Muscle layer of duodenum (tissue), 2 donors: ENCODE measurements around the gene UGT1A4.

ENCODE experiments used
- H3K27ac ChIP-seq: one replicate; pipeline ENCODE4 v1.7.0; 2013; ENCODE audit warnings: mild to moderate bottlenecking, low read length
- H3K27me3 ChIP-seq: one replicate; pipeline ENCODE4 v1.7.0; 2013; ENCODE audit warnings: low read depth, mild to moderate bottlenecking, control low read depth, low read length
- H3K36me3 ChIP-seq, 2 donors: one replicate each; pipeline ENCODE4 v1.7.0; 2013; ENCODE audit warnings: low read length in 2 of 2, control low read depth in 1 of 2, mild to moderate bottlenecking in 1 of 2; ENCODE audit not compliant: insufficient read depth in 2 of 2, control insufficient read depth in 1 of 2
- H3K4me1 ChIP-seq, 2 donors: one replicate each; pipeline ENCODE4 v1.7.0; 2013; ENCODE audit warnings: low read length in 2 of 2, mild to moderate bottlenecking in 2 of 2, control low read depth in 1 of 2, moderate library complexity in 1 of 2; ENCODE audit not compliant: insufficient read depth in 2 of 2, control insufficient read depth in 1 of 2
- H3K4me3 ChIP-seq, 2 donors: one replicate each; pipeline ENCODE4 v1.7.0; 2013; ENCODE audit warnings: low read length in 2 of 2, low read depth in 1 of 2, mild to moderate bottlenecking in 1 of 2
- H3K9me3 ChIP-seq, 2 donors: one replicate each; pipeline ENCODE4 v1.7.0; 2013; ENCODE audit warnings: low read length in 2 of 2, control low read depth in 1 of 2, mild to moderate bottlenecking in 1 of 2; ENCODE audit not compliant: control insufficient read depth in 1 of 2
- donor health status: healthy.

The UGT1A4 gene

GRCh38 chr2:233816771-233817170 is 98.2 kb downstream of the UGT1A4 start:
- H3K27me3 ChIP-seq = peaks cover 3% of the 10 kb centered on the region
- no peak overlapping the region for H3K27ac ChIP-seq
- no peaks in the 10 kb centered on the region for H3K9me3 ChIP-seq
- no peaks in the 10 kb centered on the region for H3K4me1 ChIP-seq
- H3K36me3 ChIP-seq = no peaks in the 10 kb centered on the region
- no peak overlapping the region for H3K4me3 ChIP-seq

- Histone ChIP-seq H3K9me3 (no peaks in the 10 kb centered on the region), H3K27me3 (peaks cover 3% of the 10 kb centered on the region), H3K36me3 (no peaks in the 10 kb centered on the region), H3K4me3 (no peak overlapping the region), H3K27ac (no peak overlapping the region), H3K4me1 (no peaks in the 10 kb centered on the region)
These were observed 98.9 kb downstream of the UGT1A4 start for GRCh38 chr2:233817361-233817911.

- Histone ChIP-seq H3K9me3 (no peaks in the 10 kb centered on the region), H3K27ac (no peak overlapping the region), H3K27me3 (peaks cover 3% of the 10 kb centered on the region), H3K4me1 (no peaks in the 10 kb centered on the region), H3K36me3 (no peaks in the 10 kb centered on the region), H3K4me3 (no peak overlapping the region)
These were observed 99.6 kb downstream of the UGT1A4 start for GRCh38 chr2:233817995-233818638.

- H3K27ac ChIP-seq = no peak overlapping the region
- H3K4me3 ChIP-seq = no peak overlapping the region
- no peaks in the 10 kb centered on the region for H3K4me1 ChIP-seq
- H3K27me3 ChIP-seq = no peaks in the 10 kb centered on the region
- H3K36me3 ChIP-seq = no peaks in the 10 kb centered on the region
- H3K9me3 ChIP-seq = no peaks in the 10 kb centered on the region
These were observed 100.4 kb downstream of the UGT1A4 start for GRCh38 chr2:233818639-233819621.

GRCh38 chr2:233819884-233820773 is 101.6 kb downstream of the UGT1A4 start:
- Histone ChIP-seq H3K4me3 (no peak overlapping the region), H3K4me1 (no peaks in the 10 kb centered on the region), H3K27ac (no peak overlapping the region), H3K9me3 (no peaks in the 10 kb centered on the region), H3K27me3 (no peaks in the 10 kb centered on the region), H3K36me3 (no peaks in the 10 kb centered on the region)

- Histone ChIP-seq H3K27me3 (no peaks in the 10 kb centered on the region), H3K36me3 (no peaks in the 10 kb centered on the region), H3K9me3 (no peaks in the 10 kb centered on the region), H3K4me1 (no peaks in the 10 kb centered on the region), H3K4me3 (no peak overlapping the region), H3K27ac (no peak overlapping the region)
These were observed 102.2 kb downstream of the UGT1A4 start for GRCh38 chr2:233820774-233821105.

GRCh38 chr2:233821196-233821595 is 102.7 kb downstream of the UGT1A4 start:
- Histone ChIP-seq H3K36me3 (no peaks in the 10 kb centered on the region), H3K9me3 (no peaks in the 10 kb centered on the region), H3K27me3 (no peaks in the 10 kb centered on the region), H3K4me3 (no peak overlapping the region), H3K4me1 (no peaks in the 10 kb centered on the region), H3K27ac (no peak overlapping the region)

GRCh38 chr2:233821709-233822100 is 103.2 kb downstream of the UGT1A4 start:
- H3K9me3 ChIP-seq = no peaks in the 10 kb centered on the region
- H3K36me3 ChIP-seq = no peaks in the 10 kb centered on the region
- H3K27ac ChIP-seq = no peak overlapping the region
- H3K4me1 ChIP-seq = no peaks in the 10 kb centered on the region
- H3K4me3 ChIP-seq = no peak overlapping the region
- H3K27me3 ChIP-seq = no peaks in the 10 kb centered on the region

- no peaks in the 10 kb centered on the region for H3K27me3 ChIP-seq
- no peaks in the 10 kb centered on the region for H3K4me1 ChIP-seq
- no peaks in the 10 kb centered on the region for H3K36me3 ChIP-seq
- no peak overlapping the region for H3K27ac ChIP-seq
- H3K4me3 ChIP-seq = no peak overlapping the region
- H3K9me3 ChIP-seq = no peaks in the 10 kb centered on the region
These were observed 103.7 kb downstream of the UGT1A4 start for GRCh38 chr2:233822101-233822771.
